ENCODE measurements around the gene PIP4K2C.
"Not testable (repeated sequence)": the region's sequence is repeated elsewhere in the genome, so short reads cannot be mapped to it uniquely, and the experiment has no call there.

PIP4K2C gene

GRCh38 chr12:57611108-57611826, 20.3 kb downstream of the PIP4K2C start, which contains the start of gene ARHGEF25:
Gene ARHGEF25 (plus strand): TSS chr12:57611435. CDS start chr12:57611895, 460 bp downstream.
- peak; percentile 91 for DNase-seq

GRCh38 chr12:57611827-57612710, 21.1 kb downstream of the PIP4K2C start:
- DNase-seq = no peak

- DNase-seq = no peak
Measured at GRCh38 chr12:57612711-57613426, 21.9 kb downstream of the PIP4K2C start.

GRCh38 chr12:57613427-57614109, 22.6 kb downstream of the PIP4K2C start:
- DNase-seq = no peak

- DNase-seq = no peak
Measured at GRCh38 chr12:57614178-57614947, 23.4 kb downstream of the PIP4K2C start.

GRCh38 chr12:57614948-57615500, 24.0 kb downstream of the PIP4K2C start:
- no peak for DNase-seq

- no peak for DNase-seq
Measured at GRCh38 chr12:57615637-57616036, 24.6 kb downstream of the PIP4K2C start.

- no peak for DNase-seq
Measured at GRCh38 chr12:57616383-57617101, 25.6 kb downstream of the PIP4K2C start.

GRCh38 chr12:57617942-57618341, 26.9 kb downstream of the PIP4K2C start:
- no peak for DNase-seq

GRCh38 chr12:57618431-57618830, 27.4 kb downstream of the PIP4K2C start:
- DNase-seq = not testable (repeated sequence)

GRCh38 chr12:57618966-57619433, 28.0 kb downstream of the PIP4K2C start:
- DNase-seq = no peak

- DNase-seq = no peak
Measured at GRCh38 chr12:57619434-57620244, 28.6 kb downstream of the PIP4K2C start.

- DNase-seq = no peak
Measured at GRCh38 chr12:57620245-57620935, 29.4 kb downstream of the PIP4K2C start.

GRCh38 chr12:57620936-57621496, 30.0 kb downstream of the PIP4K2C start:
- DNase-seq = no peak

- DNase-seq = peak; percentile 72
Measured at GRCh38 chr12:57621497-57622292, 30.7 kb downstream of the PIP4K2C start.

- DNase-seq = no peak
Measured at GRCh38 chr12:57622293-57623245, 31.6 kb downstream of the PIP4K2C start.

GRCh38 chr12:57623385-57623784, 32.4 kb downstream of the PIP4K2C start:
- DNase-seq = no peak
